HepG2 (cell line): ENCODE data around the gene CAPZB. TPM values are rescaled to one million over a fixed set of nuclear protein-coding genes. Genes with fewer than 3 reads are reported as not detected.

Experiments
- ATAC-seq: fragments of 200-7000 bp; cut with Tn5 transposase; 3 replicates; pipeline ENCODE4 v1.9.1; 2020; ENCODE audit warnings: mild to moderate bottlenecking, moderate library complexity
- BruUV-seq: library from RNA; stranded (reverse); fragments of 400-500 nt; replicated peaks from 2 replicates; lab custom pipeline; 2021; lab: Mats Ljungman, UMichigan
- CTCF ChIA-PET: fragments of 300-600 bp; formaldehyde crosslinking; extraction: SDS; loops from one replicate; lab custom pipeline; 2021; ENCODE audit warnings: low total read pairs, inconsistent platforms, low intra/inter-chr PET ratio; lab: Yijun Ruan, JAX
- POLR2A ChIA-PET: fragments of 350-600 bp; sonication (Branson Sonifier 250); formaldehyde crosslinking; loops from one replicate; lab custom pipeline; 2020; ENCODE audit warnings: antibody characterized with exemption, inconsistent platforms; lab: Yijun Ruan, JAX
- DNase-seq: peaks from one replicate; pipeline ENCODE4 v3.0.0-alpha.2; 2015; ENCODE audit warnings: low spot score
- FAIRE-seq: peaks from 3 replicates; lab custom pipeline; 2011; peaks lifted over from hg19 to GRCh38; lab: Jason Lieb, UNC
- H2AFZ ChIP-seq: one replicate; pipeline ENCODE4 v1.6.1; 2011; ENCODE audit warnings: low read length, inconsistent platforms
- H3K27ac ChIP-seq: fragments of 300-600 bp; 3 replicates; pipeline ENCODE4 v1.8.0; 2011; ENCODE audit warnings: mixed run types, mild to moderate bottlenecking, mixed read lengths, low read length, inconsistent platforms; ENCODE audit not compliant: insufficient read depth; ENCODE audit errors: extremely low read length
- H3K27me3 ChIP-seq, 2 experiments: fragments of 200-600 bp in 1 of 2; 2 replicates in 1 of 2; 3 replicates in 1 of 2; pipeline versions ENCODE4 v1.6.0 to v1.8.0; 2011; ENCODE audit warnings: low read length in 2 of 2, mild to moderate bottlenecking in 2 of 2, moderate library complexity in 2 of 2, inconsistent platforms in 1 of 2; ENCODE audit not compliant: insufficient read depth in 2 of 2, control insufficient read depth in 1 of 2
- H3K36me3 ChIP-seq, 2 experiments: fragments of 200-600 bp in 1 of 2; replicated peaks in 1 of 2; 2 replicates in 1 of 2; 3 replicates in 1 of 2; pipeline versions ENCODE4 v1.5.1 to v1.8.0; 2011; ENCODE audit warnings: low read length in 2 of 2, inconsistent platforms in 1 of 2; ENCODE audit not compliant: insufficient read depth in 2 of 2, control insufficient read depth in 1 of 2
- H3K4me1 ChIP-seq: 2 replicates; pipeline ENCODE4 v1.5.1; 2012; ENCODE audit warnings: low read length, inconsistent platforms; ENCODE audit not compliant: insufficient read depth
- H3K4me2 ChIP-seq: 2 replicates; pipeline ENCODE4 v1.6.0; 2011; ENCODE audit warnings: low read depth, low read length, inconsistent platforms
- H3K4me3 ChIP-seq, 3 experiments: fragments of 200-600 bp in 1 of 3; sonication (generic), shearing (Covaris generic) in 1 of 3; replicated peaks in 1 of 3; 2 replicates each; pipeline ENCODE4 v1.5.1; 2011 to 2016; ENCODE audit warnings: low read length in 3 of 3, inconsistent platforms in 2 of 3, low read depth in 2 of 3, mild to moderate bottlenecking in 2 of 3, control low read depth in 1 of 3, mixed read lengths in 1 of 3; ENCODE audit not compliant: insufficient read depth in 1 of 3
- H3K79me2 ChIP-seq: one replicate; pipeline ENCODE4 v1.6.1; 2011; ENCODE audit warnings: low read length, inconsistent platforms; ENCODE audit not compliant: insufficient read depth
- H3K9ac ChIP-seq: 2 replicates; pipeline ENCODE4 v1.6.0; 2011; ENCODE audit warnings: mild to moderate bottlenecking, low read depth, low read length, inconsistent platforms; ENCODE audit not compliant: insufficient read depth
- H3K9me3 ChIP-seq: 2 replicates; pipeline ENCODE4 v1.5.1; 2012; ENCODE audit warnings: mild to moderate bottlenecking, low read length
- H4K20me1 ChIP-seq: 2 replicates; pipeline ENCODE4 v1.6.0; 2011; ENCODE audit warnings: inconsistent platforms, mild to moderate bottlenecking, low read length, moderate library complexity; ENCODE audit not compliant: insufficient read depth
- KLF6 ChIP-seq: IDR thresholded peaks from 2 replicates; pipeline ENCODE4 v1.8.0; 2016; ENCODE audit warnings: missing biosample characterization, missing genetic modification reagents
- SRF ChIP-seq: IDR thresholded peaks from 2 replicates; pipeline ENCODE4 v1.6.1; 2011; ENCODE audit warnings: mild to moderate bottlenecking, low read depth, low read length, moderate library complexity
- ZBTB33 ChIP-seq: sonication (generic); formaldehyde crosslinking; IDR thresholded peaks from 2 replicates; pipeline ENCODE4 v1.4.0; 2020; ENCODE audit warnings: missing genetic modification reagents
- WGBS: methylation state at CpG from one replicate; pipeline ENCODE4 v1.1.6; 2017; ENCODE audit warnings: low lambda C conversion rate; 5-methylcytosine and 5-hydroxymethylcytosine counted together
- in situ Hi-C: cut with HindIII; loops from 2 replicates; pipeline ENCODE4 v1.10.0; 2017; ENCODE audit warnings: low pct_unique_long_range_greater_than_20kb; ENCODE audit not compliant: extremely low pct_ligation_motif_present
- intact Hi-C: fragments of 100-400 bp; cut with micrococcal nuclease; formaldehyde crosslinking; loops from one replicate; pipeline ENCODE4 v1.10.0; 2022; ENCODE audit not compliant: unreplicated experiment
- polyA plus RNA-seq, 8 experiments: library from polyadenylated mRNA; depleted of rRNA in 3 of 8; stranded (reverse) in 7 of 8; unstranded in 1 of 8; fragments of >200 nt; fragmentation: Illumina TruSeq in 4 of 8; extraction: Trizol in 4 of 8; gene quantifications; 2 replicates each; pipeline versions ENCODE4 v1.2.1 to v1.2.3, GENCODE V29; 2011 to 2016; ENCODE audit warnings: low read depth in 4 of 8, missing spikeins in 1 of 8, mixed read lengths in 1 of 8; ENCODE audit not compliant: insufficient read depth in 1 of 8
- total RNA-seq, 5 experiments: library from RNA; depleted of rRNA; stranded (reverse); fragments of >200 nt; fragmentation: Illumina TruSeq; extraction: Trizol; gene quantifications; 2 replicates each; pipeline ENCODE4 v1.2.3, GENCODE V29; 2016; ENCODE audit warnings: low read depth in 1 of 5

CAPZB gene
- total and polyA plus RNA-seq, 2 of the 13 experiments (the other 11 are each of a cell fraction or from before 2014, with no cell fraction given): 58.9 to 76.9 TPM

- CTCF ChIA-PET: no interaction called here
- H3K4me2 ChIP-seq: no peak overlapping the region
Measured at GRCh38 chr1:19480282-19480681, 5.1 kb downstream of the CAPZB start.

More at GRCh38 chr1:19480282-19480681, 5.1 kb downstream of the CAPZB start:
- H3K79me2 ChIP-seq: peaks cover 98% of the 10 kb centered on the region
- intact Hi-C loops: no loop called here
- POLR2A ChIA-PET: no interaction called here
- H3K27ac ChIP-seq: no peak overlapping the region
- DNase-seq: no peak
- no peak overlapping the region for H2AFZ ChIP-seq
- WGBS: 100% methylated on average over 5 of the region's 6 CpGs
- no peaks in the 10 kb centered on the region; a peak in 1 of 5 replicates for H3K27me3 ChIP-seq
- no peak overlapping the region for H3K9ac ChIP-seq
- peaks cover 41% of the 10 kb centered on the region for H3K4me1 ChIP-seq
- H3K4me3 ChIP-seq: no peak overlapping the region
- H3K36me3 ChIP-seq: peaks cover 8 to 35% of the 10 kb centered on the region in 2 experiments
- ATAC-seq: no peak
- no peak for FAIRE-seq
- in situ Hi-C loops: loop anchor here (5.0 kb wide), 1 partner anchor 167 kb away; no protein-coding TSS in a partner anchor
- H3K9me3 ChIP-seq: no peaks in the 10 kb centered on the region
- no TSS peak for BruUV-seq
- TF ChIP-seq KLF6 (CRISPR knock-in tag): no peak
- TF ChIP-seq ZBTB33 (CRISPR knock-in tag): peak; percentile 60; the same call in 1 of the 2 replicates
- no peak for TF ChIP-seq SRF
- H4K20me1 ChIP-seq: peaks cover 77% of the 10 kb centered on the region
